GM19467 (cell line): ENCODE measurements around the gene COASY.
"Not testable (repeated sequence)": the region's sequence is repeated elsewhere in the genome, so short reads cannot be mapped to it uniquely, and the experiment has no call there.

ENCODE experiments used
- ATAC-seq: cut with Tn5 transposase; IDR thresholded peaks from one replicate; pipeline ENCODE4 v1.9.1; 2021; ENCODE audit warnings: mild to moderate bottlenecking, moderate library complexity; ENCODE audit not compliant: unreplicated experiment

Gene COASY

GRCh38 chr17:42609814-42610801 lies 48.2 kb downstream of the COASY start:
- ATAC-seq = not testable (repeated sequence)

GRCh38 chr17:42612013-42612412 lies 50.1 kb downstream of the COASY start:
- ATAC-seq = no peak

GRCh38 chr17:42613699-42614295 lies 51.8 kb downstream of the COASY start:
- no peak for ATAC-seq
